Liver (tissue), 3 donors: ENCODE results near the gene FIGNL1.

Source experiments
- CTCF ChIP-seq: fragments of 150-350 bp; IDR thresholded peaks from 2 replicates; pipeline ENCODE4 v1.5.1; 2017; ENCODE audit warnings: improper control_type of control experiment, low read depth, low read length; ENCODE audit not compliant: missing input control
- HNF4G ChIP-seq: IDR thresholded peaks from 2 replicates; pipeline ENCODE4 v1.6.1; 2016; ENCODE audit warnings: antibody characterized with exemption
- JUND ChIP-seq, 2 donors: IDR thresholded peaks; 2 replicates each; pipeline ENCODE4 v1.6.1; 2016; ENCODE audit warnings: antibody characterized with exemption in 2 of 2
- MAX ChIP-seq: IDR thresholded peaks from 2 replicates; pipeline ENCODE4 v1.6.1; 2016; ENCODE audit warnings: antibody characterized with exemption
- RAD21 ChIP-seq, 2 donors: IDR thresholded peaks; 2 replicates each; pipeline ENCODE4 v1.6.1; 2016; ENCODE audit warnings: antibody characterized with exemption in 2 of 2, mild to moderate bottlenecking in 2 of 2
- REST ChIP-seq: IDR thresholded peaks from 2 replicates; pipeline ENCODE4 v1.6.1; 2016; ENCODE audit warnings: antibody characterized with exemption, mild to moderate bottlenecking
- SP1 ChIP-seq: IDR thresholded peaks from 2 replicates; pipeline ENCODE4 v1.6.1; 2018; ENCODE audit warnings: antibody characterized with exemption, mild to moderate bottlenecking
- TAF1 ChIP-seq: conservative IDR thresholded peaks from 2 replicates; pipeline ENCODE4 v1.6.1; 2016; ENCODE audit warnings: antibody characterized with exemption, mild to moderate bottlenecking
- YY1 ChIP-seq: IDR thresholded peaks from 2 replicates; pipeline ENCODE4 v1.6.1; 2016; ENCODE audit warnings: antibody characterized with exemption, mild to moderate bottlenecking
- donor health status: healthy.
- donor health status: healthy.

GRCh38 chr7:50436133-50436806 lies 13.9 kb downstream of the FIGNL1 start:
- TF ChIP-seq CTCF (no peak), RAD21 (IDR thresholded peaks at IDR 0.05) (no peak), SP1 (no peak), JUND (IDR thresholded peaks at IDR 0.05) (no peak), TAF1 (no peak), HNF4G (no peak), REST (no peak), YY1 (no peak), MAX (no peak)
